HEK293T (cell line): Measurements from ENCODE around the gene SPACA6.

Experiments used
- BHLHE40 ChIP-seq: fragments of 450-650 bp; IDR thresholded peaks from 2 replicates; pipeline ENCODE4 v1.6.1; 2016; ENCODE audit warnings: mild to moderate bottlenecking, moderate library complexity, borderline replicate concordance
- ELF4 ChIP-seq: fragments of 450-650 bp; IDR thresholded peaks from 2 replicates; pipeline ENCODE4 v1.6.1; 2017; ENCODE audit warnings: antibody characterized with exemption
- FOXM1 ChIP-seq: fragments of 450-650 bp; IDR thresholded peaks from 2 replicates; pipeline ENCODE4 v1.6.1; 2017; ENCODE audit warnings: mild to moderate bottlenecking, borderline replicate concordance
- HDGF ChIP-seq: fragments of 450-650 bp; IDR thresholded peaks from 2 replicates; pipeline ENCODE4 v1.6.1; 2017; ENCODE audit warnings: antibody characterized with exemption, borderline replicate concordance
- LEF1 ChIP-seq: fragments of 450-650 bp; IDR thresholded peaks from 2 replicates; pipeline ENCODE4 v1.6.1; 2017; ENCODE audit warnings: mild to moderate bottlenecking, borderline replicate concordance
- SP1 ChIP-seq: fragments of 450-650 bp; IDR thresholded peaks from 2 replicates; pipeline ENCODE4 v1.6.1; 2017
- SUZ12 ChIP-seq: fragments of 450-650 bp; IDR thresholded peaks from 2 replicates; pipeline ENCODE4 v1.6.1; 2016; ENCODE audit warnings: mild to moderate bottlenecking
- TARDBP ChIP-seq: fragments of 450-650 bp; IDR thresholded peaks from 2 replicates; pipeline ENCODE4 v1.6.1; 2016

GRCh38 chr19:51706296-51706695 lies 13.2 kb downstream of the SPACA6 start:
- TF ChIP-seq FOXM1 = no peak
- no peak for TF ChIP-seq ELF4
- no peak for TF ChIP-seq SUZ12
- no peak for TF ChIP-seq TARDBP
- TF ChIP-seq LEF1 = no peak
- TF ChIP-seq SP1 = no peak
- no peak for TF ChIP-seq HDGF
- TF ChIP-seq BHLHE40 = no peak
